ENCODE measurements around the gene LAMC2. TPM values are rescaled to one million over a fixed set of nuclear protein-coding genes. Genes with fewer than 3 reads are reported as not detected.

LAMC2 gene
- total RNA-seq, 1 donor: 27.6 TPM

DNA sequence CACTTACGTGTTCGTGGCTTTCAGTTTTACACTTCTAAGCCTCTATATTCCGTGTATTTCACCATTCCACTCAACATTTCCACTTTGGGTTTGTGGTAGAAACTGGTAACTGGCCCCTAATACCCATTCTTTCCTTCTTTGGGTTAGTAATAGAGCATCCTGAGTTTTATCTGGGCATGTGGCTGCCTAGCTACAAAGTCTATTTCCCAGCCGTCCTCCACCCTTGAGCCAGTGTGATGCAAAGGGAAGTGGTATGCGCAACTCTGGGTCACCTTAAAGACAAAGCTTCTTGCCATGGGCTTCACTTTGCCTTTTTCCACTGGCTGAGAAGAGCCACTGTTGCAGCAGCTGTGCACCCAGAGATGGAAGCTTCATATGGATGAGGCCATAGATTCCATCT lies 73.9 kb downstream of the LAMC2 start:
- TF ChIP-seq, protein P1, sequence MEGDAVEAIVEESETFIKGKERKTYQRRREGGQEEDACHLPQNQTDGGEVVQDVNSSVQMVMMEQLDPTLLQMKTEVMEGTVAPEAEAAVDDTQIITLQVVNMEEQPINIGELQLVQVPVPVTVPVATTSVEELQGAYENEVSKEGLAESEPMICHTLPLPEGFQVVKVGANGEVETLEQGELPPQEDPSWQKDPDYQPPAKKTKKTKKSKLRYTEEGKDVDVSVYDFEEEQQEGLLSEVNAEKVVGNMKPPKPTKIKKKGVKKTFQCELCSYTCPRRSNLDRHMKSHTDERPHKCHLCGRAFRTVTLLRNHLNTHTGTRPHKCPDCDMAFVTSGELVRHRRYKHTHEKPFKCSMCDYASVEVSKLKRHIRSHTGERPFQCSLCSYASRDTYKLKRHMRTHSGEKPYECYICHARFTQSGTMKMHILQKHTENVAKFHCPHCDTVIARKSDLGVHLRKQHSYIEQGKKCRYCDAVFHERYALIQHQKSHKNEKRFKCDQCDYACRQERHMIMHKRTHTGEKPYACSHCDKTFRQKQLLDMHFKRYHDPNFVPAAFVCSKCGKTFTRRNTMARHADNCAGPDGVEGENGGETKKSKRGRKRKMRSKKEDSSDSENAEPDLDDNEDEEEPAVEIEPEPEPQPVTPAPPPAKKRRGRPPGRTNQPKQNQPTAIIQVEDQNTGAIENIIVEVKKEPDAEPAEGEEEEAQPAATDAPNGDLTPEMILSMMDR (IDR thresholded peaks at IDR 0.05; ENCODE audit: insufficient read depth, low read depth, low read length): no peak
- DNase-seq (ENCODE audit: low read depth): no peak
- H3K4me3 ChIP-seq (ENCODE audit: low read depth, low read length): no peak overlapping the region

DNA sequence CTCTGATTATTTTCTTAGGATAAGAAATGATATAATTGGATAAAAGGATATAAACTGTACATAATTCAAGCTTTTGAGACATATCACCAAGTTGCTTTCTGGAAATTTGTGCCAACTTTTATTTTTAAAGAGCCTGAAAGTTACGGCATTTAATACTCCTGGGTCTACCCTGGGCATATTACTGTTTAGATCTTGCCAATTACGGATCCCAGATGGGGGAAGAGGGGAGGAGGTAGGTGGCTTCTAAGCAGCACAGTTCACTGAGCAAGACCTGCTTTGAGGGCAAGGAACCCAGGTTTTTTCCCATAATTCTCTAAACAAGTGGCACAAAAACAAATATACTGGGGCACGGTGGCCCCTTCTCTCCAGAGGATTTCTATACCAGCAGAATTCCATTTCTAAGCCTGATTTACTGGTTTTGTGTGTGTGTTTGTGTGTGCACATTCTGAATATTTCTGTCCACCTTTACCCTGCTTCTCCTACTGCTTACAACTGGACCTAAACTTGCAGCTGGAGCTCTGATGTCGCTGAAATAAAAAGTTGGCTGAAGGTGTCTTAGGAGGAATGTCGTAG lies 76.7 kb downstream of the LAMC2 start:
- TF ChIP-seq, protein P1 (IDR thresholded peaks at IDR 0.05; ENCODE audit: insufficient read depth, low read depth, low read length): no peak
- H3K4me3 ChIP-seq (ENCODE audit: low read depth, low read length): no peak overlapping the region
- no peak for DNase-seq (ENCODE audit: low read depth)

- no peak for DNase-seq (ENCODE audit: low read depth)
- TF ChIP-seq, protein P1 (IDR thresholded peaks at IDR 0.05; ENCODE audit: insufficient read depth, low read depth, low read length): no peak
- no peak overlapping the region for H3K4me3 ChIP-seq (ENCODE audit: low read depth, low read length)
Observed at GRCh38 chr1:183263886-183264602, 78.0 kb downstream of the LAMC2 start.

GRCh38 chr1:183267646-183268431 lies 81.8 kb downstream of the LAMC2 start:
- no peak overlapping the region for H3K4me3 ChIP-seq (ENCODE audit: low read depth, low read length)
- peak; percentile 89 for DNase-seq (ENCODE audit: low read depth)
- TF ChIP-seq, protein P1 (IDR thresholded peaks at IDR 0.05; ENCODE audit: insufficient read depth, low read depth, low read length): no peak

GRCh38 chr1:183270541-183271141 lies 84.6 kb downstream of the LAMC2 start:
- TF ChIP-seq, protein P1 (IDR thresholded peaks at IDR 0.05; ENCODE audit: insufficient read depth, low read depth, low read length): no peak
- H3K4me3 ChIP-seq (ENCODE audit: low read depth, low read length): no peak overlapping the region
- peak; percentile 66 for DNase-seq (ENCODE audit: low read depth)

GRCh38 chr1:183272390-183272848 lies 86.4 kb downstream of the LAMC2 start:
- TF ChIP-seq, protein P1 (IDR thresholded peaks at IDR 0.05; ENCODE audit: insufficient read depth, low read depth, low read length): no peak
- peak; percentile 62 for DNase-seq (ENCODE audit: low read depth)
- H3K4me3 ChIP-seq (ENCODE audit: low read depth, low read length): no peak overlapping the region

All from fibroblast of villous mesenchyme (primary cell).